Progenitor cell of endocrine pancreas (in vitro differentiated cells): ENCODE measurements around the gene WTAP. TPM values are rescaled to one million over a fixed set of nuclear protein-coding genes. Genes with fewer than 3 reads are reported as not detected.

ENCODE experiments used
- DNase-seq: peaks from one replicate; pipeline ENCODE4 v3.0.0; 2021; ENCODE audit warnings: low spot score; ENCODE audit not compliant: unreplicated experiment
- H3K27ac Mint-ChIP-seq: 2 replicates; pipeline ENCODE4 v1.8.0; 2021; ENCODE audit warnings: mild to moderate bottlenecking, moderate library complexity, mixed read lengths
- H3K27me3 Mint-ChIP-seq: 2 replicates; pipeline ENCODE4 v1.8.0; 2021; ENCODE audit warnings: mixed read lengths
- H3K36me3 Mint-ChIP-seq: 2 replicates; pipeline ENCODE4 v1.8.0; 2022; ENCODE audit warnings: mixed read lengths; ENCODE audit not compliant: insufficient read depth
- H3K4me1 Mint-ChIP-seq: 2 replicates; pipeline ENCODE4 v1.8.0; 2021; ENCODE audit warnings: low read depth, mixed read lengths
- H3K4me3 Mint-ChIP-seq: 2 replicates; pipeline ENCODE4 v1.8.0; 2021; ENCODE audit warnings: low read depth, mild to moderate bottlenecking, moderate library complexity, mixed read lengths
- H3K9me3 Mint-ChIP-seq: 2 replicates; pipeline ENCODE4 v1.8.0; 2021; ENCODE audit warnings: low read depth, mixed read lengths
- long read RNA-seq: library from polyadenylated mRNA; unstranded; transcript quantifications from one replicate; pipeline ENCODE4 v2.0.0, GENCODE V29; 2020
- total RNA-seq: library from RNA; stranded (reverse); gene quantifications from 2 replicates; pipeline ENCODE4 v1.2.1, GENCODE V29; 2021
- TF ChIP-seq, protein P1 (sequence below): fragments of 200-600 bp; sonication (generic); IDR thresholded peaks from one replicate; pipeline ENCODE4 v1.5.0; 2021; ENCODE audit warnings: antibody characterized with exemption, mild to moderate bottlenecking; ENCODE audit not compliant: unreplicated experiment

Gene WTAP
- total RNA-seq = 126 and 131 TPM in 2 replicates
- long read RNA-seq, transcript WTAP-205 (7 exons, 1,623 nt) = minor isoform, 10 of 268 reads
- long read RNA-seq, transcript WTAP-202 (8 exons, 3,656 nt) = major isoform, 21 of 268 reads
- long read RNA-seq, partial matches to known transcripts = 206 of 268 reads
- long read RNA-seq, other reads (novel, unspliced or antisense) = 28 of 268 reads

DNA sequence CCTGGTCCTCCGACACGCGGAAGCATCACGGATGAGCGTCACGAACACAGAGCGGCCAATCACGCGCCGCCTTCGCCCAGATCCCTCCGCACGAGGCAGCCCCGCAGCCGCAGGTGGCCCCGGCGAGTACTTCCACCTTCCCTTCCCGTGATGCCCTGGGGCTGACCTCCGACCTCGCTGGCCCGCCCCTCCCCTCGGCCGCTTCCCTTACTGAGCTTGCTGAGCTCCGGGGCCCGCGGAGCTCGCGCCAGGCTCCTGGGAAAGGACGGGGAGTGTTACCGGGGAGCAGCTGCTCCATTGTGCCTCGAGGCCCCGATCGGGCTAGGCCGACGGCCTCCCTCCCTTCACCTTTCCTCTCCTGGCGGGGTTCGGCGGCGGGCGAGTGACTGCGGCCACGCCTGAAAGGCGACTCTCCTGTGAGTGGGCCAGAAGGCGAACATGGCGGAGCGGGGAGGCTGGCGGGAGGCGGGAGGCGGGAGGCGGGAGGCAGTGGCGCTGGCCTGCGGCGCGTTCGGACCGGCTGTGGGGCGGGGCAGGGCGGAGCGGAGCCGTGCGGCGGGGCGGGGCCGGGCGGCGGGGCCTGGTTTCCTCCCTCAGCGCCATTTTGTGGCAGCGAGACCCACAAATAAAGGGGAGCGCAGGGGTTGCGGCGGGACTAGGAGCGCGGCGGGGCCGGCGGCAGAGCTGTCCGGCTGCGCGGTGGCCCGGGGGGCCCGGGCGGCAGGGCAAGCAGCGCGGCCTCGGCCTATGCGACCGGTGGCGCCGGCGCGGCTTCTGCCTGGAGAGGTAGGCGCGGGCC lies at the start of gene WTAP:
Gene WTAP, plus strand, starts transcription at position 589 of the 799 bp plus-strand sequence. CDS start 8,760 bp downstream, outside the sequence.
- TF ChIP-seq, protein P1, sequence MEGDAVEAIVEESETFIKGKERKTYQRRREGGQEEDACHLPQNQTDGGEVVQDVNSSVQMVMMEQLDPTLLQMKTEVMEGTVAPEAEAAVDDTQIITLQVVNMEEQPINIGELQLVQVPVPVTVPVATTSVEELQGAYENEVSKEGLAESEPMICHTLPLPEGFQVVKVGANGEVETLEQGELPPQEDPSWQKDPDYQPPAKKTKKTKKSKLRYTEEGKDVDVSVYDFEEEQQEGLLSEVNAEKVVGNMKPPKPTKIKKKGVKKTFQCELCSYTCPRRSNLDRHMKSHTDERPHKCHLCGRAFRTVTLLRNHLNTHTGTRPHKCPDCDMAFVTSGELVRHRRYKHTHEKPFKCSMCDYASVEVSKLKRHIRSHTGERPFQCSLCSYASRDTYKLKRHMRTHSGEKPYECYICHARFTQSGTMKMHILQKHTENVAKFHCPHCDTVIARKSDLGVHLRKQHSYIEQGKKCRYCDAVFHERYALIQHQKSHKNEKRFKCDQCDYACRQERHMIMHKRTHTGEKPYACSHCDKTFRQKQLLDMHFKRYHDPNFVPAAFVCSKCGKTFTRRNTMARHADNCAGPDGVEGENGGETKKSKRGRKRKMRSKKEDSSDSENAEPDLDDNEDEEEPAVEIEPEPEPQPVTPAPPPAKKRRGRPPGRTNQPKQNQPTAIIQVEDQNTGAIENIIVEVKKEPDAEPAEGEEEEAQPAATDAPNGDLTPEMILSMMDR = no peak
- no peaks in the 10 kb centered on the region for H3K27me3 Mint-ChIP-seq

DNA sequence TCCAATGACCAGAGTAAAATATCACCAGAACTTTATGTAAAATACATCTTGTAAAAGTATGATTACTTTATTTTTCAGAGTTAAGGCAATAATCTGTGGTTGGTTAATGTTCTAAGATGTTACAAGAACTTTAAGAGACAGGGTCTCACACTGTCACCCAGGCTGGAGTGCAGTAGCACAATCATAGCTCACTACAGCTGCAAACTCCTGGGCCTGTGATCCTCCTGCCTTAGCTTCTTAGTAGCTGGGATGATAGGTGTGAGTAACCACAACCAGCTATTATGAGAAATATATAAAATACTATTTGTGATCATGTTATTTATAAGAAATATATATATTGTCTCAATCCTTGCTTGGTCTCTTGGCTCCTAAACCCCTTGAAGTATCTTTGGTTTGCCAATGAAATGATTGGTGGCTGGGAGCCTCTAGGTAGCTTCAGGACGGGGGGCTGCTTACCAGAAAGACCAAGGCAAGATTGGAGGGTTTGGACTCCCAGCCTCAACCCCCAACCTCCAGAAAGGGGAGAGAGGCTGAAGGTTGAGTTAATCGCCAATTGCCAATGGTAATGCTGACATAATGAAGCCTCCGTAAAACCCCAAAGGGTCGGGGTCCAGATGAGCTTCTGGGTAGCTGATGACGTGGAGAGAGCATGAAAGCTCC lies 49.7 kb upstream of the WTAP start:
- Mint-ChIP-seq H3K4me1 (no peaks in the 10 kb centered on the region), H3K9me3 (peaks cover 6% of the 10 kb centered on the region), H3K27ac (no peak overlapping the region), H3K36me3 (peaks cover 8% of the 10 kb centered on the region), H3K4me3 (no peak overlapping the region), H3K27me3 (no peaks in the 10 kb centered on the region)
- TF ChIP-seq, protein P1 = no peak
- DNase-seq = no peak

More for the DNA sequence above, at the start of gene WTAP:
- DNase-seq = peak; percentile 93
- Mint-ChIP-seq H3K36me3 (peaks cover 17% of the 10 kb centered on the region), H3K27ac (peak within 1 kb of the TSS; percentile 100), H3K4me3 (peak within 1 kb of the TSS; percentile 98), H3K9me3 (peaks cover 3% of the 10 kb centered on the region), H3K4me1 (peaks cover 25% of the 10 kb centered on the region)

DNA sequence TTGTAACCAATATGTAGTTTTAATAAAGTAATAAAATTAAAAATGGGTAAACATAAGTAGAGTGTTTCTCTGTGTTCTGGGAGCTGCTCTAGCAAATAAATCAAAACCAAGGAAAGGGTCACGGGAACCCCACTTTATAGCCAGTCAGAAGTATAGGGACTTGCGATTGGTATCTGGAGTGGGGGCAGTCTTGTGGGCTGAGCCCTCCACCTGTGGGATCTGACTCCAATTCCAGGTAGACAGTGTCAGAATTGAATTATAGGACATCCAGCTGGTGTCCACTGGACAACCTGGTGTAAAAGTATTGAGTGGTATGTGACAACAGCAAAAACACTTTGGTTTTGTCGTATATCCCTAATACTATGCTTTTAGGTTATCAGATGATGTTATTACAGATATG lies 48.7 kb upstream of the WTAP start:
- DNase-seq = no peak
- Mint-ChIP-seq H3K4me1 (no peaks in the 10 kb centered on the region), H3K27me3 (no peaks in the 10 kb centered on the region), H3K9me3 (peaks cover 4% of the 10 kb centered on the region), H3K4me3 (no peak overlapping the region), H3K27ac (no peak overlapping the region), H3K36me3 (peaks cover 7% of the 10 kb centered on the region)
- TF ChIP-seq, protein P1 = no peak

DNA sequence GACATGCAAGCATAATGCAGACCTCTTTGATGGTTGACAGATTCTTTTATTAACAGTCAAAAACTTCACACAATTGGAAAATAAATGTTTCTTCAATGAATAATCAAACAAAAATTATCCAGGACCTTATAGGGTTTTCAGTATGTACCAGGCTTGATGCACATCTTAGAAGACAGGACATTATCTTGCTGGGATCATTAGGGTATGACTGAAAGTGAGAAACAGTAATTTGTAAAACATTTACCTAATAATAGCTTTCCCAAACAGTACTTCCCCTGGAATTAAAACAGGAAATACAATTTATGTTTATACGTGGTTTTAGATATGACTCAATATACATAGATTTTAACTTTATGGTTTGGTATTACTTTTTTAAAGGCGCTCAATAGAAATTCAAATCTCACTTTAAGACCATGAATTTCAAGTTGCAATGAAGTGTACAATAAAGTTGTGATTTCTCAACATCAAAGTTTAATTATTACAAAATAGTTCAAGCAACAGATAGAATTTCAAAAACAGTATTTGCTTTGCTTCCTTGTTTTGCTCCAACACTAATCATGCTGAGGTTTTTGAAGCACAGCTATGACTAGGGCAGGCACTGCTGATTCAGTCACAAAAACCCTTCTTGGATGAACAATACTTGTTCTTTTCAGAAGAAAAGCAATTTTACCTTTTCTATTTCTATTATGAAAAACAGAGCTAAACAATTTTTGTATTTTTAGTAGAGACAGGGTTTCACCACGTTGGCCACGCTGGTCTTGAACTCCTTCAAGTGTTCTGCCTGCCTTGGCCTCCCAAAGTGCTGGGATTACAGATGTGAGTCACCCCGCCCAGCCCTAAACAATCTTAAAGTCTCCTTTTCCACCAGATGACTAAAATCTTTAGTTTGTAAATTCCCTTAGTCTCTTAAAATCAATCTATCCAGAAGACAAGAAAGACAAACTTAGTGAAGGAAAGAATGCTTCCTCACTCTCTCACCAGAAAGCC lies 47.9 kb upstream of the WTAP start:
- DNase-seq = no peak
- Mint-ChIP-seq H3K4me1 (no peaks in the 10 kb centered on the region), H3K36me3 (peaks cover 7% of the 10 kb centered on the region), H3K27me3 (no peaks in the 10 kb centered on the region), H3K9me3 (peaks cover 3% of the 10 kb centered on the region), H3K4me3 (no peak overlapping the region), H3K27ac (peak overlapping the region; percentile 56)
- TF ChIP-seq, protein P1 = no peak
